Thyroid gland (tissue), 4 donors: ENCODE results near the gene ARL14EP.

Experiments
- POLR2A ChIP-seq, 2 donors: fragments of 450-650 bp; IDR thresholded peaks; one replicate each; pipeline ENCODE4 v1.6.1; 2017; ENCODE audit warnings: antibody characterized with exemption in 2 of 2, mild to moderate bottlenecking in 2 of 2, moderate library complexity in 1 of 2
- TF ChIP-seq, protein P1 (sequence below), 6 experiments: fragments of 200-600 bp in 3 of 6; fragments of 450-650 bp in 3 of 6; sonication (generic) in 3 of 6; IDR thresholded peaks; one replicate each; pipeline ENCODE4 v1.5.1; 2016 to 2019; ENCODE audit warnings: antibody characterized with exemption in 6 of 6, mild to moderate bottlenecking in 2 of 6, inconsistent platforms in 1 of 6, moderate library complexity in 1 of 6

- TF ChIP-seq, protein P1, sequence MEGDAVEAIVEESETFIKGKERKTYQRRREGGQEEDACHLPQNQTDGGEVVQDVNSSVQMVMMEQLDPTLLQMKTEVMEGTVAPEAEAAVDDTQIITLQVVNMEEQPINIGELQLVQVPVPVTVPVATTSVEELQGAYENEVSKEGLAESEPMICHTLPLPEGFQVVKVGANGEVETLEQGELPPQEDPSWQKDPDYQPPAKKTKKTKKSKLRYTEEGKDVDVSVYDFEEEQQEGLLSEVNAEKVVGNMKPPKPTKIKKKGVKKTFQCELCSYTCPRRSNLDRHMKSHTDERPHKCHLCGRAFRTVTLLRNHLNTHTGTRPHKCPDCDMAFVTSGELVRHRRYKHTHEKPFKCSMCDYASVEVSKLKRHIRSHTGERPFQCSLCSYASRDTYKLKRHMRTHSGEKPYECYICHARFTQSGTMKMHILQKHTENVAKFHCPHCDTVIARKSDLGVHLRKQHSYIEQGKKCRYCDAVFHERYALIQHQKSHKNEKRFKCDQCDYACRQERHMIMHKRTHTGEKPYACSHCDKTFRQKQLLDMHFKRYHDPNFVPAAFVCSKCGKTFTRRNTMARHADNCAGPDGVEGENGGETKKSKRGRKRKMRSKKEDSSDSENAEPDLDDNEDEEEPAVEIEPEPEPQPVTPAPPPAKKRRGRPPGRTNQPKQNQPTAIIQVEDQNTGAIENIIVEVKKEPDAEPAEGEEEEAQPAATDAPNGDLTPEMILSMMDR (IDR thresholded peaks at IDR 0.05): no peak
- TF ChIP-seq POLR2A (IDR thresholded peaks at IDR 0.05): no peak
Measured at GRCh38 chr11:30285416-30286121, 37.3 kb upstream of the ARL14EP start.
